HFFc6 (cell line): ENCODE data around the gene POLR3G. TPM values are rescaled to one million over a fixed set of nuclear protein-coding genes. Genes with fewer than 3 reads are reported as not detected.

Experiments used
- DNase-seq: peaks from one replicate; pipeline ENCODE4 v3.0.0-alpha.2; 2018
- H3K27ac Mint-ChIP-seq: 2 replicates; pipeline ENCODE4 v1.8.0; 2020; ENCODE audit warnings: mild to moderate bottlenecking, mixed read lengths
- H3K27me3 Mint-ChIP-seq: 2 replicates; pipeline ENCODE4 v1.8.0; 2021; ENCODE audit warnings: mild to moderate bottlenecking, moderate library complexity, mixed read lengths; ENCODE audit not compliant: insufficient read depth
- H3K36me3 Mint-ChIP-seq: 2 replicates; pipeline ENCODE4 v1.8.0; 2021; ENCODE audit warnings: low read depth, mixed read lengths
- H3K4me1 Mint-ChIP-seq: 2 replicates; pipeline ENCODE4 v1.8.0; 2020; ENCODE audit warnings: low read depth, mixed read lengths
- H3K4me3 Mint-ChIP-seq: 2 replicates; pipeline ENCODE4 v1.8.0; 2020; ENCODE audit warnings: mild to moderate bottlenecking, moderate library complexity, mixed read lengths
- H3K9me3 Mint-ChIP-seq: 2 replicates; pipeline ENCODE4 v1.8.0; 2020; ENCODE audit warnings: mild to moderate bottlenecking, mixed read lengths
- total RNA-seq, 6 experiments: library from RNA; stranded (reverse); fragmentation: NEBNext Ultra II Directional; extraction: Animal tissue kit (Norgen Biotek cat#: 25700); gene quantifications; 2 replicates in 1 of 6; 3 replicates in 5 of 6; pipeline ENCODE4 v1.2.3, GENCODE V29; 2021
- TF ChIP-seq, protein P1 (sequence below): fragments of 200-600 bp; sonication (generic); IDR thresholded peaks from 2 replicates; pipeline ENCODE4 v1.5.0; 2021; ENCODE audit warnings: antibody characterized with exemption, mild to moderate bottlenecking

Gene POLR3G
- total RNA-seq, 6 experiments from 2014 or later: 6.7 to 17.0 (median 15.3) TPM

DNA sequence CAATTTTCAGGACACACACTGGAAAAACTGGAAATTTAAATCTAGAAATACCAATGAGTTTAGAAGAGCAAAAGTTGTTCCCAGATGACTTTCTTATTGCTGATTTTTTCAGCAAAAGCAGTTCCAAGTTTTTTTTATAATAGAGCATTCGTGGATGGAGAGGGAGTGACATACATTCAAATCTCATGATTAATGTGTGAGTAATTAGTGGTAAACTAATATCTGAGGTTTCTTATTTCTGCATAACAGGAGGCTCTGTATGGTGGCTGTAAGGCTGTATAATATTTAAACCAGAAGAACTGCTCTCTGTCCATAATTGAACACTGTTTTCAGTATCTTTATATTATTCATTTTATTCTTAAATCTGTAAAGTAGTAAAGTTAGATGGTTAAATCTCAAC, 28.9 kb downstream of the POLR3G start:
- Mint-ChIP-seq H3K4me1 (peaks cover 28% of the 10 kb centered on the region), H3K4me3 (peak overlapping the region; percentile 72), H3K36me3 (no peaks in the 10 kb centered on the region; the same call in none of the 2 replicates), H3K27ac (peak overlapping the region; percentile 77), H3K9me3 (no peaks in the 10 kb centered on the region), H3K27me3 (no peaks in the 10 kb centered on the region; the same call in 1 of the 2 replicates)
- TF ChIP-seq, protein P1, sequence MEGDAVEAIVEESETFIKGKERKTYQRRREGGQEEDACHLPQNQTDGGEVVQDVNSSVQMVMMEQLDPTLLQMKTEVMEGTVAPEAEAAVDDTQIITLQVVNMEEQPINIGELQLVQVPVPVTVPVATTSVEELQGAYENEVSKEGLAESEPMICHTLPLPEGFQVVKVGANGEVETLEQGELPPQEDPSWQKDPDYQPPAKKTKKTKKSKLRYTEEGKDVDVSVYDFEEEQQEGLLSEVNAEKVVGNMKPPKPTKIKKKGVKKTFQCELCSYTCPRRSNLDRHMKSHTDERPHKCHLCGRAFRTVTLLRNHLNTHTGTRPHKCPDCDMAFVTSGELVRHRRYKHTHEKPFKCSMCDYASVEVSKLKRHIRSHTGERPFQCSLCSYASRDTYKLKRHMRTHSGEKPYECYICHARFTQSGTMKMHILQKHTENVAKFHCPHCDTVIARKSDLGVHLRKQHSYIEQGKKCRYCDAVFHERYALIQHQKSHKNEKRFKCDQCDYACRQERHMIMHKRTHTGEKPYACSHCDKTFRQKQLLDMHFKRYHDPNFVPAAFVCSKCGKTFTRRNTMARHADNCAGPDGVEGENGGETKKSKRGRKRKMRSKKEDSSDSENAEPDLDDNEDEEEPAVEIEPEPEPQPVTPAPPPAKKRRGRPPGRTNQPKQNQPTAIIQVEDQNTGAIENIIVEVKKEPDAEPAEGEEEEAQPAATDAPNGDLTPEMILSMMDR: no peak
- no peak for DNase-seq

DNA sequence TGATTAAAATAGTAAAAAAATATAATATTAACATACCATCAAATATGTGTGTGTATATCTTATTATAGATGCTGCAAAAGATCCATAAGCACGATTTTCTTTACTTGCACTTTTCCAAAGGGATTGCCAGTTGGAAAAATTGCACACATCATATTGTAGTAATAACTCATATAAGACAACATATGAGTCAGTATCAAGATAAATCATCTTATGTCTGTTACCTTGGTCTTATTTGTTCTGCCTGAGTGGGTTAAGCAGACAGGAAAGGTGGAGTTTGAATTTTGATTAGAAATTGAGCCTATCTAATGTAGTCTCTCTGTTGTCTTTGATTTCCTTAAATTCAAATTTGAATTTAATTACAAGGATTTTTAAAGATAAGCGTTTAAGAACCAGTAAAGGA, 30.1 kb downstream of the POLR3G start:
- Mint-ChIP-seq H3K4me3 (no peak overlapping the region), H3K9me3 (no peaks in the 10 kb centered on the region), H3K36me3 (peaks cover 9% of the 10 kb centered on the region), H3K4me1 (peaks cover 28% of the 10 kb centered on the region), H3K27me3 (no peaks in the 10 kb centered on the region; the same call in 1 of the 2 replicates), H3K27ac (no peak overlapping the region)
- TF ChIP-seq, protein P1: no peak
- DNase-seq: no peak

DNA sequence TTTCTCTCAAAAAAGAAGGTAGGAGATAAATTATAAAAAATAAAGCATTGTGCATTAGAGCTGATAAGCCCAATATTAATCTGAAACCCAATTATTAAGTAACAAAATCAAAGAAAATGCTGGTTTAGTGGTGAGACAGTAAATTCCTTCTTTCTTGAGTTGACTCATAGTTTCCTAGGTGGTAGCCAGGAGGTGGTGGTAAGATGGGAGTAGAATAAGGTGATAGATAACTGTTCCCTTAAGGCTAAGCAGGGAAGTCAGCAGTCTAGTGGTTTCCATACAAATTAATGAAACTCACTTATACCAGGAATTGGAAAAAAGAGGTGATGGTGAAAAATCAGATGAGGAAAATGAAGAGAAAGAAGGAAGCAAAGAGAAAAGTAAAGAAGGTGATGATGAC, 31.6 kb downstream of the POLR3G start:
- H3K9me3 Mint-ChIP-seq: no peaks in the 10 kb centered on the region
- TF ChIP-seq, protein P1: no peak
- no peak overlapping the region for H3K27ac Mint-ChIP-seq
- H3K4me1 Mint-ChIP-seq: peaks cover 38% of the 10 kb centered on the region
- H3K4me3 Mint-ChIP-seq: no peak overlapping the region
- H3K27me3 Mint-ChIP-seq: no peaks in the 10 kb centered on the region; the same call in 1 of the 2 replicates
- H3K36me3 Mint-ChIP-seq: peaks cover 10% of the 10 kb centered on the region
- no peak for DNase-seq

DNA sequence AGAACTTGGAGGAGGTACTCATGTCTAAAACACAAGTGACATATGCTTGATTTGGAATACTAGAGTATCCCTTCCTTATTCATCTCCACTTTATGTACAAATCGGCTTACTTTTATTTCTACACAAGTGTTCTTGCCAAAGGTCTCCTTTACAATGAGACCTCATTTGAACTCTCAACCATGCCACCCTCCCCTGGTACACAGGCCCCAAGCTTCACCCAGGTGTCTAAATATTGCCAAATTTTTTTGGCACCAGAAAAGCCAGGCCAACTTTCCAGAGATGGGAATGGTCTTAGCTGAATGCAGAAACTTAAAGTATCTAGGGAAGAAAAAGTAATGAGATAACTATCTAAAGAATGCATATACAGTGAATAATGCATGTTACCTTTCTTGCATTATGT, 35.8 kb downstream of the POLR3G start:
- TF ChIP-seq, protein P1: no peak
- H3K9me3 Mint-ChIP-seq: no peaks in the 10 kb centered on the region
- no peak overlapping the region for H3K27ac Mint-ChIP-seq
- H3K4me1 Mint-ChIP-seq: peaks cover 27% of the 10 kb centered on the region
- peaks cover 15% of the 10 kb centered on the region for H3K36me3 Mint-ChIP-seq
- H3K4me3 Mint-ChIP-seq: no peak overlapping the region
- DNase-seq: no peak
- no peaks in the 10 kb centered on the region; the same call in 1 of the 2 replicates for H3K27me3 Mint-ChIP-seq

DNA sequence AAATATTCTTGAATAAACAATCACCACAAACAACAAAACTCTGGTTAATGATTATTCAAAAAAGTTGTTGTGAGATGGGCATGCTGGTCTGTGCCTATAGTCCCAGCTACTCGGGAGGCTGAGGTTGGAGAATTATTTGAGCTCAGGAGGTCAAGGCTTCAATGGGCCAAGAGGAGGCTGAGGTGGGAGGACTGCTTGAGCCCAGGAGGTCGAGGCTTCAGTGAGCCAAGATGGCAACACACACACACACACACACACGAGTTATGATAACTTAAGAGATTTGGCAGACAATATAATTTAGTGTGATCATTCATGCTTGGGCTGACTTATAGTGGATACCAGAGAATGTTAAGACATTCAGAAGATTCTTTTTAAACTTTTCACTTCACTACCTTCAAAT, 39.9 kb downstream of the POLR3G start:
- H3K36me3 Mint-ChIP-seq: peaks cover 23% of the 10 kb centered on the region
- peaks cover 38% of the 10 kb centered on the region for H3K4me1 Mint-ChIP-seq
- TF ChIP-seq, protein P1: no peak
- H3K9me3 Mint-ChIP-seq: no peaks in the 10 kb centered on the region
- no peaks in the 10 kb centered on the region for H3K27me3 Mint-ChIP-seq
- no peak for DNase-seq
- H3K27ac Mint-ChIP-seq: no peak overlapping the region
- no peak overlapping the region for H3K4me3 Mint-ChIP-seq

DNA sequence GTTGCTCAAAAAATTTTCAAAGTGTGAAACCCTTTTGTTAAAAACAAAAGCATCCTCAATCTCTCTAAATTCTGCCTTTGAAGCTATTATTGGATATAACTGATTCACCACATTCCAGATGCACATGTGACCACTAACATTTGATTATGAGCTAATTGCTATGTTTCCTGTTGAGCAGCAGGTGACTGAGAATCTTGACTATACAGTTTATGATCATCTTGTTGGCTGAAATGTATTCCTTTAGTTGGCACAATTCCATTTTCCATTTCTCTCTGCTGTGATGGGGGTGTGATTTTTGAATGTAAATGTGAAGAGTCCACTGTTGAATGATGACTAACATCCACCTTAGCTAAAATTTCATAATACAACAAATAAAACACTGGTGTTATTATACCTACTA, 44.0 kb downstream of the POLR3G start:
- Mint-ChIP-seq H3K9me3 (no peaks in the 10 kb centered on the region), H3K36me3 (peaks cover 53% of the 10 kb centered on the region), H3K27ac (peak overlapping the region; percentile 32; the same call in 1 of the 2 replicates), H3K4me1 (peaks cover 26% of the 10 kb centered on the region), H3K27me3 (no peaks in the 10 kb centered on the region), H3K4me3 (peak overlapping the region; percentile 31)
- DNase-seq: peak; percentile 18
- TF ChIP-seq, protein P1: no peak
